Measurements from ENCODE around the gene TRPM1. TPM values are rescaled to one million over a fixed set of nuclear protein-coding genes. Genes with fewer than 3 reads are reported as not detected.

TRPM1 gene
- total RNA-seq, 2 donors from 2014 or later: not detected

DNA sequence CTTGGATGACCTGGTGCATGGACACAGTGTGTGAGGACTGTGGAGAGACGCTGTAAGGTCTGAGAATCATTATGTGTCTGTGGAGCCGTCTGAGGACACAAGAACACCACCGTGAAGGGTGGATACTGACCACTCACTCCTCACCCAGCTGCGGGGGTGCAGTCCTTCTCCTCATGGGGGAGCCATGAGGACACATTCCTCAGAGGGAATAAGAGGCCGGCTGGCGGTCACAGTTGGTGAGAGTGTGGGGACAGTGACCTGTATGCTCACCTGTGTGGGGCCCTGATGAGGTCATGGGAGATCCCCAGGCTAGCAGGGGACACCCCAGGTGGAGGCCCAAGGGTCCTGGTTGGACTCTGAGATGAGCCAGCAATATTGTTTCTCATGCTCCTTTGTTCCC is 2.5 kb upstream of the TRPM1 start:
- DNase-seq: no peak
- no peaks in the 10 kb centered on the region for H3K36me3 Mint-ChIP-seq (ENCODE audit: low read depth)

GRCh38 chr15:31102374-31103342 is 1.1 kb upstream of the TRPM1 start:
- peaks cover 14% of the 10 kb centered on the region for H3K4me1 Mint-ChIP-seq
- H3K36me3 ChIP-seq (ENCODE audit: control insufficient read depth, insufficient read depth, low read length): no peaks in the 10 kb centered on the region
- H3K36me3 Mint-ChIP-seq (ENCODE audit: low read depth): no peaks in the 10 kb centered on the region
- no peaks in the 10 kb centered on the region for H3K27me3 ChIP-seq (ENCODE audit: control insufficient read depth, insufficient read depth, low read length, poor library complexity, severe bottlenecking)
- no peaks in the 10 kb centered on the region for H3K4me1 ChIP-seq (ENCODE audit: control insufficient read depth, insufficient read depth, low read length)
- H3K27ac ChIP-seq (ENCODE audit: low read depth, low read length): no peak overlapping the region
- no peak overlapping the region for H3K4me3 Mint-ChIP-seq
- no peaks in the 10 kb centered on the region for H3K9me3 Mint-ChIP-seq
- H3K9me3 ChIP-seq (ENCODE audit: control insufficient read depth, low read length): no peaks in the 10 kb centered on the region
- no peak overlapping the region for H3K4me3 ChIP-seq (ENCODE audit: low read length)
- H3K27me3 Mint-ChIP-seq (ENCODE audit: insufficient read depth): no peaks in the 10 kb centered on the region
- TF ChIP-seq, protein P1, sequence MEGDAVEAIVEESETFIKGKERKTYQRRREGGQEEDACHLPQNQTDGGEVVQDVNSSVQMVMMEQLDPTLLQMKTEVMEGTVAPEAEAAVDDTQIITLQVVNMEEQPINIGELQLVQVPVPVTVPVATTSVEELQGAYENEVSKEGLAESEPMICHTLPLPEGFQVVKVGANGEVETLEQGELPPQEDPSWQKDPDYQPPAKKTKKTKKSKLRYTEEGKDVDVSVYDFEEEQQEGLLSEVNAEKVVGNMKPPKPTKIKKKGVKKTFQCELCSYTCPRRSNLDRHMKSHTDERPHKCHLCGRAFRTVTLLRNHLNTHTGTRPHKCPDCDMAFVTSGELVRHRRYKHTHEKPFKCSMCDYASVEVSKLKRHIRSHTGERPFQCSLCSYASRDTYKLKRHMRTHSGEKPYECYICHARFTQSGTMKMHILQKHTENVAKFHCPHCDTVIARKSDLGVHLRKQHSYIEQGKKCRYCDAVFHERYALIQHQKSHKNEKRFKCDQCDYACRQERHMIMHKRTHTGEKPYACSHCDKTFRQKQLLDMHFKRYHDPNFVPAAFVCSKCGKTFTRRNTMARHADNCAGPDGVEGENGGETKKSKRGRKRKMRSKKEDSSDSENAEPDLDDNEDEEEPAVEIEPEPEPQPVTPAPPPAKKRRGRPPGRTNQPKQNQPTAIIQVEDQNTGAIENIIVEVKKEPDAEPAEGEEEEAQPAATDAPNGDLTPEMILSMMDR (conservative IDR thresholded peaks at IDR 0.05): no peak
- H3K9ac ChIP-seq (ENCODE audit: extremely low read depth, low read length, poor library complexity, severe bottlenecking): no peak overlapping the region
- no peak overlapping the region for H3K27ac Mint-ChIP-seq
- no peak for DNase-seq
- 92 to 96% methylated on average over 11 to 24 of the region's 24 CpGs for WGBS, 2 experiments (ENCODE audit: insufficient coverage in 1 of 2, insufficient read length in 1 of 2)

More for the DNA sequence above, 2.5 kb upstream of the TRPM1 start:
- WGBS, 2 experiments (ENCODE audit: insufficient coverage in 1 of 2, insufficient read length in 1 of 2): 96% methylated on average over 6 of the region's 6 CpGs; no CpG with 5 or more reads in 1 of the 2 experiments
- H3K9me3 ChIP-seq (ENCODE audit: control insufficient read depth, low read length): no peaks in the 10 kb centered on the region
- H3K4me1 Mint-ChIP-seq: peaks cover 6% of the 10 kb centered on the region
- no peak overlapping the region for H3K27ac ChIP-seq (ENCODE audit: low read depth, low read length)
- no peak overlapping the region for H3K9ac ChIP-seq (ENCODE audit: extremely low read depth, low read length, poor library complexity, severe bottlenecking)
- no peaks in the 10 kb centered on the region for H3K4me1 ChIP-seq (ENCODE audit: control insufficient read depth, insufficient read depth, low read length)
- H3K27me3 Mint-ChIP-seq (ENCODE audit: insufficient read depth): no peaks in the 10 kb centered on the region
- no peak overlapping the region for H3K27ac Mint-ChIP-seq
- H3K4me3 ChIP-seq (ENCODE audit: low read length): no peak overlapping the region
- H3K9me3 Mint-ChIP-seq: no peaks in the 10 kb centered on the region
- H3K27me3 ChIP-seq (ENCODE audit: control insufficient read depth, insufficient read depth, low read length, poor library complexity, severe bottlenecking): no peaks in the 10 kb centered on the region
- no peak overlapping the region for H3K4me3 Mint-ChIP-seq
- no peaks in the 10 kb centered on the region for H3K36me3 ChIP-seq (ENCODE audit: control insufficient read depth, insufficient read depth, low read length)
- TF ChIP-seq, protein P1 (conservative IDR thresholded peaks at IDR 0.05): no peak

DNA sequence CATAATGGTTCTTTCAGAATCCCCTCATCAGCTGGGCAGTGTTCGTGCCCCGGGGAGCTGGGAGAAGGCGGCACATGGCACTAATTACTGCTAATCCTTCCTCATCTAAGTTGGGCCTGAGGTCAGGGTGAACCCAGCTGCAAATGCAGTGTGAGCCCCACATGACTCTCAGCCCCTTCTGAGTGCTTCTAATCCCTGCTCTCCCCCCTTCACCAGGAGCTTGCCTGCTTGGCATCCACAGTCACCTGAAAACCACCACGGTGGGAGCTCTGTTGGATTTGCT is 455 bp upstream of the TRPM1 start:
- no peaks in the 10 kb centered on the region for H3K27me3 ChIP-seq (ENCODE audit: control insufficient read depth, insufficient read depth, low read length, poor library complexity, severe bottlenecking)
- TF ChIP-seq, protein P1 (conservative IDR thresholded peaks at IDR 0.05): no peak
- Mint-ChIP-seq H3K27me3 (ENCODE audit: insufficient read depth) (no peaks in the 10 kb centered on the region), H3K9me3 (no peaks in the 10 kb centered on the region), H3K36me3 (ENCODE audit: low read depth) (no peaks in the 10 kb centered on the region), H3K27ac (no peak overlapping the region), H3K4me3 (no peak overlapping the region), H3K4me1 (peaks cover 17% of the 10 kb centered on the region)
- 77 to 100% methylated on average over 3 to 4 of the region's 4 CpGs for WGBS, 2 experiments (ENCODE audit: insufficient coverage in 1 of 2, insufficient read length in 1 of 2)
- DNase-seq: no peak
- H3K9me3 ChIP-seq (ENCODE audit: control insufficient read depth, low read length): no peaks in the 10 kb centered on the region
- no peak overlapping the region for H3K4me3 ChIP-seq (ENCODE audit: low read length)
- no peak overlapping the region for H3K27ac ChIP-seq (ENCODE audit: low read depth, low read length)
- no peaks in the 10 kb centered on the region for H3K36me3 ChIP-seq (ENCODE audit: control insufficient read depth, insufficient read depth, low read length)
- H3K9ac ChIP-seq (ENCODE audit: extremely low read depth, low read length, poor library complexity, severe bottlenecking): no peak overlapping the region
- H3K4me1 ChIP-seq (ENCODE audit: control insufficient read depth, insufficient read depth, low read length): no peaks in the 10 kb centered on the region

Measured in endodermal cell (in vitro differentiated cells).